SW480 (cell line): Measurements from ENCODE around the gene SPTLC2.
"Not testable (repeated sequence)": the region's sequence is repeated elsewhere in the genome, so short reads cannot be mapped to it uniquely, and the experiment has no call there.

Experiments
- DNase-seq: peaks from one replicate; pipeline ENCODE4 v3.0.0-alpha.2; 2016; ENCODE audit warnings: low spot score

The SPTLC2 gene

DNA sequence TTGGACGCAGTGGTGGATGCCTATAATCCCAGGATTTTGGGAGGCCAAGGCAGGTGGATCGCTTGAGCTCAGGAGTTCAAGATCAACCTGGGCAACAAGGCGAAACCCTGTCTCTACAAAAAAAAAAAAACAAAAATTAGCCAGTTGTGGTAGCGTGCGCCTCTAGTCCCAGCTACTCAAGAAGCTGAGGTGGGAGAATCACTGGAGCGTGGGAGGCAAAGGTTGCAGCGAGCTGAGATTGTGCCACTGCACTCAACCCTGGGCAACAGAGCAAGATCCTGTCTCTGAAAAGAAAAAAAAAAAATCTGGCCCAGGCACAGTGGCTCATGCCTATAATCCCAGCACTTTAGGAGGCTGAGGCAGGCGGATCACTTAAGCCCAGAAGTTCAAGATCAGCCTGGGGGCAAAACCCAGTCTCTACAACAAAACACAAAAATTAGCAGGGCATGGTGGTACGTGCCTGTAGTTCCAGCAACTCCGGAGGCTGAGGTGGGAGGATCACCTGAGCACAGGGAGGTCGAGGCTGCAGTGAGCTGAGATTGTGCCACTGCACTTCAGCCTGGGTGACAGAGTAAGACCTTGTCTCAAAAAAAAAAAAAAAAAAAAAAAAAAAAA lies 27.9 kb downstream of the SPTLC2 start:
- not testable (repeated sequence) for DNase-seq

DNA sequence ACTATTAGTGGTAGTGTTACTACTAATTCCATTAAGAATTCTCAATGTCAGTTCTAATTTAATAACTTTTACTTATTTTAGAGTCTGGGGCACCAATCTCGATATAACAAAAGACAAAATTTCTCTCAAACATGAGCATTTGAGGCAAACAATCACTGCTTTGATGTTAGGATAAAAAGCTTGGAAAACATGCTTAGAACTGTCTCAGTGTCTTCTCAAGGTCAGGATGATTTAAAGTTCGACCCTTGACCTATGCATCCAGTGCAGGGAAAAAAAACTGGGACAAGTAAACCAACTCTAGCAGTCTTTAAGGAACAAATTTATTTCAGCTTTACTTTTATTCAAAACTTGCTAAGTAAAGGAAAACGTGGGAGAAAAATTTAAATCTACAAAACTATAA lies 31.1 kb downstream of the SPTLC2 start:
- no peak for DNase-seq

DNA sequence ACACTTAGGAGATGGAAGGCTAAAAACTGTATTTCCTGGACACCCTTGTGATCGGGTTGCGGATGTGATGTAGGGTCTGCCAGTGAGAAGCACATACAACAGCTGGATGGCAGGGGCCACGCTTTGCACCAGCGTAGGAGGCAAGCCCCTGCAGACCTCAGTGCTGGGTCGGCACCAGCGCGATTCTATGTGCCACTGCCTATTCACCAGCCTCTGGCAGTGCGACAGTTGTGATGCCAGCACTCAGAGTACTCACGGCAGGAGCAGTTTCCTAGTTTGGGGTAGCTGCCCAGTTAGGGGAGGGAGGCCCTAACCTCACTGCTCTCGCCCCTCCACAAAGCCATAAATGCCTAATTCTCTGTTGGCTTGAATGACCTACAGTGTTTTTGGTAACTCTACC lies 31.6 kb downstream of the SPTLC2 start:
- no peak for DNase-seq

DNA sequence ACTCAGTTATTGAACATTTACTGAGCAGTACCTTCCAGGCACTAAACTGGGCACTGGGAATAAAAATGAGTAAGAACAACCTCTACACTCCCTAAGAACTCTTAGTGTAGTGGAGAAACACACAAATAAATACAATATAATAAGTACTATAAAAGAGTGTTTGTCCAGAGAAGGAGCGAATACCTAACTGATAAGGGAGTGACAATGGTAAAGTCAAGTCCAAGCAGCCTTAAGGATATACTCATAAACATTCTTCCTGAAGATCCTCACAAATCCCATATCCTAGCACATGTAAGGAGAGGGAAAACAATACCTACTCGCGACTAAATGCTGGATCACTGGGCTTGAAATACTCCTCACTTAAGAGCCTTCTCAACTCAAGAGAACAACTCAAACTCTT lies 32.8 kb downstream of the SPTLC2 start:
- no peak for DNase-seq

DNA sequence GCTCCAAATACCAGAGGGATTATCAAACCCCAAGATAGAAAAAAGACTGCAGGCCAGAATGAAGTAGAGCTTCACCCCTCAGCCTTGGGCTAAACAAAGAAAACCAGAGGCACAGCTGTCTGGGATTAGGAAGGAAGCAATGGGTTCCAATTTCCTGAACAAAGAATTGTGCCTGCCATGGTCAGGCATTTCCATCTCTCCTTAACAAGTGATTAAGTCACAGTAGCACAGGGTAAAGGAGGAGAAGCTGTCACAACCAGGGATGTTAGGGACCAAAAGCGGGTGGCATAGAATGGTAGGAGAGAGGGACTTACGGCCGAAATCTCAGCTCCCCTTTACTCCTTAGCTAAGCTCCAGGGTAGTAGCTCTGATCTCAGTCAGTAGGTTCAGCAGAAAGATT lies 33.9 kb downstream of the SPTLC2 start:
- no peak for DNase-seq

DNA sequence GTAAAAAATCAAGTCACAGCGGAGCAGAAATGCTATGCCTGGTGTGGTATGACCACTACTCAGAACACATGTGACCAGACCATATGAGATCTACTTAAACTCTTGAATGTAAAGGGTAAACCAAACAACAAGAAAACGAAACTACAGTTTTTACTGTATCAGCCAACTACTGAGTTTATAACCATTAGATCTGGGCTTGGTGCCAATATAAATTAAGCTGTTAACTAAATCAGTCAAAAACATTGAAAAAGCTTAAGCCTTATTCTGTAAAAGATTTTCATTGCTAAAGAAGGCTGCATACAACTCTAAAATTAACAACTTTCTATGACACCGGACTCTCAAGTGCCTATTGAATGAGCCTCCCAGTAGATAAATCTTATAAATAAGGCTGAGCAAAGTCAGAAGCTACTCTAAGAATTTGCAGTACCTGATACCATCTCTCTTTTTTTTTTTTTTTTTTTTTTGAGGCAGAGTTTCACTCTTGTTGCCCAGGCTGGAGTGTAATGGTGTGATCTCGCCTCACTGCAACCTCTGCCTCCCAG lies 35.4 kb downstream of the SPTLC2 start:
- DNase-seq: no peak

DNA sequence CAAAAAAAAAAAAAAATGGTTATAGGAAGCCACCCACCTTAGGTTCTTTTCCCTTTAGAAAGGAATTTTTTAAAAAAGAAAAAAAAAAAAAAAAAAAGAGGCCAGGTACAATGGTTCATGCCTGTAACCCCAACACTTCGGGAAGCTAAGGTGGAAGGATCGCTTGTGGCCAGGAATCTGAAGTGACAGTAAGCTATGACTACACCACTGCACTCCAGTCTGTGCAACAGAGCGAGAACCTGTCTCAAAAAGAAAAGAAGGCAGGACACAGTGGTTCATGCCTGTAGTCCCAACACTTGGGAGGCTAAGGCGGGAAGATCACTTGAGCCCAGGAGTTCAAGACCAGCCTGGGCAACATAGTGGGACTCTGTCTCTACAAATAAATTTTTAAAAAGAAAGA lies 36.0 kb downstream of the SPTLC2 start:
- no peak for DNase-seq

DNA sequence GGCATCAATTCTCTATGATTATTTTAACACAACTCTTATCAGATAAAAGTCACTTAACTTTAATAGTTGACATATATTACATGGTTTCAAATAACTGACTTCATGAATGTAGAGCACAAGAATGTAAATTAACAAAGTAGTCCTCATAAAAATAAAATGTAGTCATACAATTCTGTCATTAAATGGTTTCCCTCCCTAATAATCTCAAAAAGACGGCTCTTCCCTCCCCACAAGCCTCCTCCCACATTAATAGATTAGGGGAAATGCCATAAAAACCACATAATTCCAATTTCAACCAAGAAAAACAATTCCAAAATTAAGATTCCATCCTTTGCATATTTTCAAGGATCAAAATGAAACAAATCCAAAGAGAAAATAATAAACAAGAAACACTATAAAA lies 36.7 kb downstream of the SPTLC2 start:
- DNase-seq: no peak

DNA sequence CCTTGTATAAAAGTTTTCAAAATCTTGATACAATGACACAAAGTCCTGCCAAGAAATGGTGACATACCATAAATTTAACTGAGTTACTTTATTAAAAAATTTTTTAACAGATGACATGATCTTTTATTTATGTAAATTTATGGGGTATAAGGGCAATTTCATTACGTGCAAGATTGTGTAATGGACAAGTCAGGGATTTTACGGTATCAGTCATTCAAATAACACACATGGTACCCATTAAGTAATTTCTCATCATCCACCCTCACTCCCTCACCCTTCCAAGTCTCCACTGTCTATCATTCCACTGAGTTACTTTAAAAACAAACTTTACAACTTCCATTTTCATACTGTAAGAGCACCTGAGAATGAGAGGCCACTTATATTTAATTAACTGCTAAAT lies 37.4 kb downstream of the SPTLC2 start:
- DNase-seq: no peak

DNA sequence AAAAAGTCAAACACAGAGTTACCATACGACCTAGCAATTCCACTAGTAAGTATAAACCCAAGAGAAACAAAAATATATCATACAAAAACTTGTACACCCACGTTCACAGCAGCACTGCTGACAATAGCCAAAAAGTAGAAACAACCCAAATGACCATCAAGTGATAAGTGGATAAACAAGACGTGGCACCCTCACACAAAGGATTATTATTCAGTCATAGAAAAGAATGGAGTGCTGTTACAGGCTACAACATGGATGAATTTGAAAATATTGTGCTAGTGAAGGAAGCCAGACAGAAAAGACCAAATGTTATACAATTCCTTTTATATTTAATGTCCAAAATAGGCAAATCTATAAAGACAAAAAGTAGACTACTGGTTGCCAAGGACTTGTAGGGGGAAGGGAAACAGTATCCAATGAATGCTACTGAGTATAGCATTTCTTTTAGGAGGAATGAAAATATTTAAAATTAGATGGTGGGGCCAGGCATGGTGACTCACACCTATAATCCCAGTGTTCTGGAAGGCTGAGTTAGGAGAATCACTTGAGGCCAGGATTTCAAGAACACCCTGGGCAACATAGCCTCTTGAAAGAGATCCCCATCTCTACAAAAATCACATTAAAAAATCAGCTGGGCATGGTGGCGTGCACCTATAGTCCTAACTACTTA lies 41.9 kb downstream of the SPTLC2 start:
- no peak for DNase-seq

DNA sequence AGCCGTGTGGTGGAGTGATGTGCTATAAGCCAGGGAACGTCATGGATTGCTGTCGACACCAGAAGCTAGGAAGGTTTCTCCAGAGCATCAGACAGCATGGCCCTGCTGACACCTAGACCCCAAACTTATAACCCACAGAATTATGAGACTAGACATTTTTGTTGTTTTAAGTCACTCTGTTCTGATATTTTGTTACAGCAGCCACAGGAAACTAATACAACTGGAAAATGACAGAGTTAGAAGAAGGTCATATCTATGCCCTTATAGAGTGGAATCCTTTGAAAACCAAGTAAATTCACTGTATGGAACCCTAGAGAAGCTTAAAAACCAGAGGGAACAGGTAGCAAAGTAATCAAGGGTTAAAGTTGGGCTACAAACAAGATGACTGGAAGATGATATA lies 42.5 kb downstream of the SPTLC2 start:
- DNase-seq: no peak

DNA sequence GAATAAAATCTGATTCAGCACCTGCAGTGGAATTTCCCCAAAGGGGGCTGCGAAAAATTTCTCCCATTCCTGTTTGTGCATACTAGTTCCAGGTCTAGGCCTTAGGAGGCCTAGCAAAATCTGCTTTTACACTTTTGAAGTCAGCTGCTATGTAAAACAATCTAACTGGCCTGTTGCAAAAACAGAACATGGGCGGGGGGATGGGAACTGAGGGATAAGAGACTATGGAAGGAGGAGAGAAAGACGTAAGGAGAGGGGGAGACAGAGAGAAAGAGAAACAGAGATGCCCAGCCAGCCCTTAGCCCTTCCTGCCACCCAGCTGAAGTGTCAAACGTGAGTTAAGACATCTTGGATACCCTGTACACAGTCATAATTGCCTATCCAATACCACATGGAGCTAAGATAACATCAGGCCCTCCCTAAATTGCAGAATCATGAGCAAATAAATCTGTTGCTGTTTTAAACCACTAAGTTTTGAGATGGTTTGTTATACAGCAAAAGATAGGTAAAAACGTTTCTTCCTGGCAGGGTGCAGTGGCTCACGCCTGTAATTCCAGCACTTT lies 45.6 kb downstream of the SPTLC2 start:
- DNase-seq: no peak

DNA sequence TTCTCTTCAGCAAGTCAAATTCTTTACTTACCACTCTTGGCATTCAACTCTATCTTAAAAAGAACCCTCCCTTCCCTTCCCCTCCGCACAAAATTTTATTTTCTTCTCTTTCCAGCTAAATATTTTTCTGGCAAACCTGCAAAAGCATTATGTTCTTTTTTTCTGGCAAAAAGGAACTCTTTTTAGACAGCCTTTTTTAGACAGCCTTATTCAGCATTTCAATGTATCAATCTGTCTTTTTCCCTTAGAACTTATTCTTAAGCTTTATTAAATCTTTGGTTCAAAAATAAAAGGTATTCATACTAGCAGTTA lies 50.5 kb downstream of the SPTLC2 start:
- no peak for DNase-seq

DNA sequence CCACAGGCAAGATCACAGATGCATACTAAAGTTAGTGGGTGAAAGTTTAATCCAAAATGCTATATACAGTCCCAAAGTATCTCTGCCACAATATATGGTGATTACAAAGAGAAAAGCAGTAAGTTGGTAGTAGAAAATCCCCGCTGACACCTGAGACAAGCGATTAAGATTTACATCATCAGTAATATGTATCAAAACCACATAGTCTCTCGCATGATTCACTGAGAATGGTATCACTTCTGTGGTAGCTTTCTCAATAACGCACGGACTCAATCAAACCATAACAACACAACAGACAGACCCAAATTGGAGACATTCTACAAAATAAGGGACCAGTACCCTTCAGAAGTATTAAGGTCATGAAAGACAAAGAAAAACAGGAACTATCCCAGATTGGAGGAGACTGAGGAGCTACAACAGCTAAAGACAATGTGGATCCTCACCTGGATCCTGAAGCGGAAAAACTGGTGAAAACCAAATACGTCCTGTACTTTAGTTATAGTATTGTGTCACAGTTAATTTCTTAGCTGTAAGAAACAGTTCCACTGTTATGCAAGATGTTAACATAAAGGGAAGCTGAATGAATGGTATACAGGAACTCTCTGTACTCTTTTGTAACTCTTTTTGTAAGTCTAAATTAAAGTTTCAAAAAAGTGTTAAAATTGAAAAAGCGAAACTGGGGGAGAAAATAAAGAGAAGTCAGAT lies 51.0 kb downstream of the SPTLC2 start:
- no peak for DNase-seq

DNA sequence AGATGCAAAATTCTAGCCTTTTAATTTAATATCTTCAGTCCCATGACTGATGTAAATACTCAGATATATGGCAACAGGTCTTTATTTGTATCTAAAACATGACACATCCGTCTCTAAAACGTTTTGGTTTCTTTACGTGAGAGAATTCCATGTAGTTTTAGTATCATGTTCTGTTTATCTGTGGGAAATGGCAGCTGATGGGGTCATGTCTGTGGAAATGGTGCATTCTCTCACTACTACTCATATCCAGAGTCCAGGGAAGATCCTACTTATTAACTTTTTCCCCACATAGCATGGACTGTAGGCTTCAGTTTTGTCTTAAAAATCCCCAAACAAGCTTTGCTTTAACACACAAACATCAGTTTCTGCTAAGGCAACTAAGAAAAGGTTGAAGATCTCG lies 53.8 kb downstream of the SPTLC2 start:
- no peak for DNase-seq

DNA sequence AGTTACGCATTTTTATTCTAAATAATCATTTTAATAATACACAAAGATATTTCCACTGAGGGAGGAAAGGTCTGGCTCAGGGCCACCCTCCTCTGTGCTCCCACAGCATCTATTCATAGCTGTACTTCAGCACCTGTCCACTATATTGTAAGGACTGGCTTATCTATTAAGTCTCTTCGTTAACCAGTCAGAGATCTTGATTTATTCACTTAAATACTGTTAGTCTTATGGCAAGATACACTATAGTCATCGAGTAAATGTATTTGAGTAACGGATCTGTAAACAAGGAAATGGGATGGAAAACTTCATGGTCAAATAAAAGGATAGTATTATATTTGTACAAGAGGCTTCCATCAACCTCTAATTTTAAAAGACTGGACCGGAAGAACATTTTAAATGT lies 54.6 kb downstream of the SPTLC2 start:
- no peak for DNase-seq

DNA sequence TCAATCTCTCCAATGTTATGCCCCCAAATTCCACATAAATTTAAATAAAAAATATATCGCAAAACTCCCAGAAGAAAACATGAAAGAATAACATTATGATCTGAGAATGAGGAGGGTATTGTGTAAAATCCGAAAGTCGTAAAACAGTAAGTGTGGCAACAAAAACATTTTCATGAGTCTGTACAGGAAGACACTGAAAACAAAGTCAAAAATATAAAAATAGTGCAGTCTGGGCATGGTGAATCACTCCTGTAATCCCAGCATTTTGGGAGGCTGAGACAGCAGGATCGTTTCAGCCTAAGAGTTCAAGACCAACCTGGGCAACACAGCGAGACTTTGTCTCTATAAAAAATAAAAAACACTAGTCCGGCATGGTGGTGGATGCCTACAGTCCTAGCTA lies 57.1 kb downstream of the SPTLC2 start:
- no peak for DNase-seq

DNA sequence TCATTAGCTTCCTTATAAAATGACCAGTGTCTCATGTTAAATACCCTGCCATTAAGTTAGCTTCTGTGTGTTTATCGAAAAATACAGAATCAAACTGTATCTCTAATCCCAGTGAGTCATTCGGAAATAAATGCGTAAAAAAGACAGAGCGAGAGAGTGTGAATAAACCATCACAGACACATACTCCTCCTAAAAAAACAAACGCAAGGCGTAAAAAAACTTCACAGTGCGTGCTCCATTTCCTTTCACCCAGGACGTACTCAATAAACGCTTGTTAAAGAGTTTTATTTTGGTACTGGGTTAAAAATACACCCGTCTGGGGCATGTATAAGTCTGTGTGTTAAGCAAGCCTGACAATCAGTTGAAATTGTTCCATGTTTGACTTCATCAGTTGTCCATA lies 59.0 kb downstream of the SPTLC2 start:
- no peak for DNase-seq

DNA sequence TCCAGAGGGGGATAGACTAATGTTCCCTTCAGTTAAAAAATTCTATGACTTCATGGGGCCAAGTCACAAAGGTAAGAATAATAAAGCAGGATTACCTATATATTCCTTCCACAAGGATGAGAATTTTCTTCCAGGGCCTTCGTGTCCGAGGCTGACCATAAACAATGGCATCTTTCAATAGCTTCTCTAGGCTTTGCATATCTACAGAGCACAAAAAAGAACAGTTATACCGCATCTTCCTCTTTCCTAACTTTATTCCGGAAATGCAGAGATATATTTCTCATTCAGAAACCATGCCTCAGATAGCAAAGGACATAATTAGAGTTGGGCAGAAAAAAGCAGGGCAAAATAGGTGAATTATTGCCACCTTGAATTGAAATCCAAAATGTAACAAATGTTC lies 59.5 kb downstream of the SPTLC2 start:
- DNase-seq: no peak

DNA sequence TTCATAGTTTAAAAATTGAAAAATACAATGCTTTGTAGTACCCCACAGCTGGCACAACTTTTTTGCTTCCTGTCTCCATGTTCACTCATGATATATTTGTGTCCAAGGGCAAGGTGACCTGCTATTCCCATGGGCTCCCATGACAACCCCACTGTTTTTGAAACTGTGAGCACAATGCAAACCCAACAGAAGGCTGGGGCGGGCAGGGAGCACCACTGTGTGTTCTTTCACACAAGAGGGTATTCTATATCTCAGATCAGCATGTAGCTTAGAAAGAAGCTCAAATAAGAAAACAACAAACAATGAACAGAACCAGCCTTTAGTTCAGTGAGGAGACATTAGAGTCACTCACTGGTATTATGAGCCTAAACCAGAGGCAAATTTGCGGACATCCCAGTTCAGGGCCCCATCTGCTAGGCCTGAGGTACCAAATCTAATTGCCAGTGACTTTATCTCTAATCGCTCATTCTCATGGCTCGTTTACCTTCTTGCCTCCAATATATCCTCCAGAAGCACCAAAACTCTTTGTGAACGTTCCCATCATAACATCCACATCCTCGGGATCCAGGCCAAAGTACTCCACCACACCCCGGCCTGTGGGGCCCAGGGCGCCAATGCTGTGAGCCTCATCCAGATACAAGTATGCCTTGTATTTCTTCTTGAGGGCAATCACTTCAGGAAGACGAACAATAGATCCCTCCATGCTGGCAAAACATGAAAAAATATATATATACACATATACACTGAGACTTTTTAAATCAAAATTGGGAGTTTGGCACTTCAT lies 61.4 kb downstream of the SPTLC2 start:
- DNase-seq: no peak

DNA sequence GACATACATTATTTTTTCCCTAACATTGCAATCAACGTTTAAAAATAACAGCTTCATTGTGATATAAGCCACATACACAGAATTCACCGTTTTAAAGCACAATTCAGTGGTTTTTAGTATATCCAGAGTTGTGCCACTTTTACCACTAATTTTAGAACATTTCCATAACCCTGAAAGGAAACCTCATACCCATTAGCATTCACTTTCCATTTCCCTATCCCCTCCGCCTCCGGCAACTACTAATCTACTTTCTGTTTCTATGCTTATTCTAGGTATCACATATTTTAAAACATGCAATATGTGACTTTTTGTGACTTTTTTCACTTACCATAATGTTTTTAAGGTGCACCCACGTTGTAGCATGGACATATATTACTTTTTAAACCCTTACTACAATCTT lies 62.2 kb downstream of the SPTLC2 start:
- DNase-seq: no peak

DNA sequence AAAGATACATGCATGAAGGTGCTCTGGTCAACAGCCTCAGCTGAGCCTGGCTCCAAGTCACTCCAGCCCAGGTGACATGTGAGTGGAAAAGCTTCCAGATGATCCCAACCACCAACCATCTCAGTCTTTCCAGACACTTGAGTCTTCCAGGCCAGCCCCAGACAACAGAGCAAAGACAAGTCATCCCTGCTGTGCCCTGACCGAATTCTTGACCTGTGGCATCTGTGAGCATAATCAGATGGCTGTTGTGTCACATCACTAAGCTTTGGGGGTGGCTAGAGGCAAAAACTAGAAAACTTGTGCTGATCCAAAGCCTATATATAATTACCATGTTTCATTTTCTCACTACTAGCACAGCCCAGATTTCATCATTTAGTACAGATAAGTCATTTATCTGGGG lies 67.0 kb downstream of the SPTLC2 start:
- no peak for DNase-seq
